Hepatic stellate cell (primary cell): ENCODE data around the gene CTBP1.
A peak's percentile ranks its signal among the peaks of the same experiment; 100 is the strongest.
"Not testable (repeated sequence)": the region's sequence is repeated elsewhere in the genome, so short reads cannot be mapped to it uniquely, and the experiment has no call there.

Experiments
- DNase-seq: peaks from one replicate; pipeline ENCODE4 v3.0.0; 2011; ENCODE audit warnings: low spot score

CTBP1 gene

GRCh38 chr4:1248245-1249147 is at the start of gene CTBP1:
TSS of gene CTBP1 (minus strand) at chr4:1249130. CDS start at chr4:1241331, 7,799 bp downstream.
- DNase-seq: peak; percentile 99

GRCh38 chr4:1298461-1298860 is 49.5 kb upstream of the CTBP1 start:
- DNase-seq: no peak

GRCh38 chr4:1297456-1298325 is 48.8 kb upstream of the CTBP1 start:
- no peak for DNase-seq

- no peak for DNase-seq
These were observed 48.1 kb upstream of the CTBP1 start for GRCh38 chr4:1297023-1297395.

GRCh38 chr4:1296324-1297022 is 47.5 kb upstream of the CTBP1 start:
- no peak for DNase-seq

GRCh38 chr4:1295405-1296055 is 46.6 kb upstream of the CTBP1 start:
- DNase-seq: no peak

GRCh38 chr4:1294891-1295290 is 46.0 kb upstream of the CTBP1 start:
- no peak for DNase-seq

- DNase-seq: no peak
These were observed 45.5 kb upstream of the CTBP1 start for GRCh38 chr4:1294424-1294823.

GRCh38 chr4:1293991-1294390 is 45.1 kb upstream of the CTBP1 start:
- no peak for DNase-seq

GRCh38 chr4:1293531-1293941 is 44.6 kb upstream of the CTBP1 start:
- no peak for DNase-seq

GRCh38 chr4:1292703-1293011 is 43.7 kb upstream of the CTBP1 start:
- not testable (repeated sequence) for DNase-seq

- DNase-seq: no peak
These were observed 43.2 kb upstream of the CTBP1 start for GRCh38 chr4:1291996-1292702.

- DNase-seq: no peak
These were observed 42.2 kb upstream of the CTBP1 start for GRCh38 chr4:1291091-1291490.

- no peak for DNase-seq
These were observed 41.4 kb upstream of the CTBP1 start for GRCh38 chr4:1290165-1290977.

- DNase-seq: peak; percentile 100
These were observed 40.6 kb upstream of the CTBP1 start, which contains the start of gene MAEA for GRCh38 chr4:1289207-1290164. TSS of gene MAEA (plus strand) at chr4:1289891. CDS start at chr4:1289914, 23 bp downstream.

GRCh38 chr4:1288786-1289185 is 39.9 kb upstream of the CTBP1 start:
- no peak for DNase-seq

- DNase-seq: no peak
These were observed 37.0 kb upstream of the CTBP1 start for GRCh38 chr4:1285790-1286553.

GRCh38 chr4:1285151-1285789 is 36.3 kb upstream of the CTBP1 start:
- DNase-seq: no peak
